GM21786 (cell line): Measurements from ENCODE around the gene CCDC47.
A peak's percentile ranks its signal among the peaks of the same experiment; 100 is the strongest.

Source experiments
- ATAC-seq: cut with Tn5 transposase; IDR thresholded peaks from one replicate; pipeline ENCODE4 v1.9.1; 2021; ENCODE audit not compliant: unreplicated experiment

CCDC47 gene

GRCh38 chr17:63699638-63700527, 73.5 kb downstream of the CCDC47 start, which contains the start of gene LIMD2:
Gene LIMD2, minus strand, starts transcription at chr17:63700125. Its CDS starts 827 bp downstream, at chr17:63699298.
- no peak for ATAC-seq

GRCh38 chr17:63698886-63699637, 74.3 kb downstream of the CCDC47 start:
- no peak for ATAC-seq

GRCh38 chr17:63698381-63698885, 75.0 kb downstream of the CCDC47 start:
- no peak for ATAC-seq

GRCh38 chr17:63697341-63698286, 75.8 kb downstream of the CCDC47 start:
- ATAC-seq, result peak; percentile 23

- ATAC-seq, result no peak
Observed at GRCh38 chr17:63696381-63696961, 76.9 kb downstream of the CCDC47 start.

GRCh38 chr17:63695889-63696288, 77.5 kb downstream of the CCDC47 start:
- no peak for ATAC-seq
